ENCODE results near the gene ARHGAP32.
"Not testable (repeated sequence)": the region's sequence is repeated elsewhere in the genome, so short reads cannot be mapped to it uniquely, and the experiment has no call there.

ARHGAP32 gene

DNA sequence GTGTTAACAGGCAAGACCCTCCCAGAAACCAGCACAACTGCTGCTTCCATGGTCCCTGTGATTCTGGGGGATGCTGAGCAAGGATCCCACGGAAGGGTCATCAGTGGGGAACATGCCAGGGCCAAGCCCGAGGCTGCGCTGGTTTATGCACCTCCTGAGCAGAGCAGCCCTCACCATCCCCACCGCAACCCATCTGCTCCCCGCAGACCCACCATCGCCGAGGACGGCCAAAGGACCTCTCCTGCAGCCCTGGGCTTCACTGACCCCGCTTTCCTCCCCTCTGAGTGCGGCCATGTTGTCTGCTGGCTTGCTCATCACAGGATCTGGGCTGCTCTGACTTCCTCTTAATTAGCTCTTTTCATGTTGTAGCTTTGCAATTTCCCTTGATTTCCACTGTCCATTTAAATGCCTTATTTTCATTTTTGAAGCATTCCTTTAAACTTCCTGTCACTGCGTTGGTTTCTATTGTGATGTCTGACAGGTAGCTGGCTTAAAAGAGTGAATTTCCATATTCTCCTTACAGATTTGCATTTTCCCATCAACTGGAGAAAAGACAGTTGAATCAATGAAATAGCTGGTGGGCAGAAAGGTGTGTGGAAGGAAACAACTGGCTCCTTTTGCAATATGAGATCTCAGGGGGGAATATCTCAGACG, 264.3 kb downstream of the ARHGAP32 start:
- no peak for DNase-seq

DNA sequence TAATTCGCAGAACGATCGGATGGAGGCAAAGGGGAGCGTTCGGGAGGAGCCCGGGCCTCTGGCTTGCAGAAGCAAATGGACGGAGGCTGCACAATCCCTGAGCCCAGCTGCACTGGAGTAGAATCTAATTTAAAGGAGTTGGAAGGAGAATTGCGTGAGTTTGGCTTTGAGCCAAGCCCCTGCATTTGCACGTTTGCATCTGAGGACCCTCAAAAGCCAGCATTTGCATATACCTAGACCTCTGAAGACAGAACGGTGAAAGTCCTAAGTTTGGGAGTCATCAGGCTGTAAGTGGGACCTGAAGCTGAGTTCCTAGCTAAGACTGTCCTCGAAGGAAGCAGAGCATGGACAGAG, 265.0 kb downstream of the ARHGAP32 start:
- no peak for DNase-seq

DNA sequence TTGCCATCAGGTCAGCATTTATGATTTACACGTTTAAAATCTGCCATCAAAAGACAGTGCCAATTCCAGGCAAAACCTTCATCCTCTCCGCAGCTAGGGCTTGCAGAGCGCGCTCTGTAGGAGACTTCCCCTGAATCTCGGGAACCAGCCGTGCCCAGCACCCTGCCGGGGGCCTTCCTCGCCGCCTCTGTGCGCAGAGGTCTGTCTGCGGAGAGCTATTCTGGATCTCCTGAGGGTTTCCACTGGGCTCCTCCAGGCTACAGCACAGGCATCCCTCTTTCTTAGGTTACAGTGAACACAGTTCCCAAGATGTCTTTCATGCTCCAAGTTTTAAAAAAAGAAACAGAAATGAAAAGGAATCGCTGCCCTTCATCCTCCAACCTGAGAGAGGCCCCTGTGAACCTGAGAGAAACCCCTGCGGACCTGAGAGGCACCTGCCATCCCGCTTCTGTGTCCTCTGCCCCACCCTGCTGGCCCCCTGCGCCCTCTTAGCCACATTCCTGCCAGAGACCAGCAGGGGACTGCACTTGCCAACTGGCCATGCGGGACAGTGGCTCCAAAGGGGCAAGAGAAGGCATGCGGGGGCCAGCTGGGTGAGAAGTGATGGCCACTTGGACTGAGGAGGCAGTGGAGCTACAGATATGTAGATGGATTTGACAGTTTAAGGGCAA, 265.6 kb downstream of the ARHGAP32 start:
- no peak for DNase-seq

DNA sequence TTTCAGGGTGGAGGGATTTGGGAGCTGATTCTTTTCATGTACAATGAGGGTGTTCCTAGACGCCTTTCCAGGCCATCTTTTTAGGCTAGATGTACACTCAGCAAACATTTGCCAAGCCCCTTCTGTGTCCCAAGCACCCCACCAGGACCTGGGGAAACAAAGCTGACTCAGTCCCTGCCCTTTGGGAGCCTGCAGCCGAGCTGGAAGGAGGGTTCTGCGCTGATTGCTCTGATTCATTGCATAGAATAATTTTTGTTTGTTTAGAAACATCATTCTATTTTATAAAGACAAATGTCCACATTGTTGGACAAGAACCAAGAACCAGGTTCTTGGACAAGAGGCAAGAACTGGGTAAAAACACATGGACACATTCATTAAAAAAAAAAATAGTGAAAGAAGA, 266.1 kb downstream of the ARHGAP32 start:
- DNase-seq = no peak

DNA sequence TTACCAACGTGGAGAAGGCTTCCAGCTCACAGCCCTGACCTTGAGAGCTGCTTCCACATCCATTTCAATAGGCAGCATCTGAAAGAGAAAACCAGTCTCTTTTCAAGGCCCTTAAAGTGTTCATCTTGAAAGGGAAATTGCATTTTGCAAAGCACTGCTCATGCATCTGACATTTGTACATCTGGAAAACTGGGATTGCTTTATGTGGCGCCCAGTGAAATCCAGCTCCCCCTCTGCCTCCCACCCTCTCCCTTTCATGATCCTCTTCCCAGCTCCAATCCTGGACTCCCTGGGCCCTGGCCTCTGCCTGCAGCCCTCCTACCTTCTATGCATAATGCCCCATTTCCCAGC, 266.9 kb downstream of the ARHGAP32 start:
- no peak for DNase-seq

DNA sequence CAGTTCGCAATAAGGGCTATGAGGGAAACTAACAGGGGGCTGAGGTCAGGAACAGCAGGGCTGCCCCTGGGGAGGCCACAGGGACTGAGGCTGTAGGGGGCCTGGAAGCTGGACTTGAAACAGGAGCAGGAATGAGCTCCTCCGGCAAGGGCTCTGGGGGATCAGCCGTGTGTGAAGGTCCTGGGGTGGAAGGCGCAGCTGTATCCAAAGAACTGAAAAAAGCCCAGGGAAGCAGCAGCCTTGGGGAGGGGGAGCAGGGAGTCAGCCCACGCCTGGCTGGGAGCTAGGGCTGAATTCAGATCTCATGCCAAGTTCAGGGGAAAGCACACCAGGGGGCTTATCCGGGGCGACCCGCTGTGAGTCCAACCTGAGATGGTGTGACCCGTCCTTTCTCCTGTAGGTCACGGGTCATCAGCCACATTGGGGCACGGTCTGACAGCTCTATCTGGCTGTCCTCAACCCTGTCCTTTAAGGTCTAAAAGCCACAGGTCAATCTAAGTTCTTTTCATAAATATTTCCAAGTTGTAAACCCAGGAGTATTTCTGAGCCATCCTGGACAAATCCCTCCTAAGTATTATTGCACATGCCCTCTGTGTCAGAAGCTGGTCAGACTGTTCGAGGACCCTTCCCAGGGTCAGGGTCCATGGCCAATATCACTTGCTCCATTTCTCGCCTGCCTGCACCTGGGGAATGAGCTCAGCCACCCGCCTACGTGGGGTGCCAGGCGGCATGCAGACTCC, 267.4 kb downstream of the ARHGAP32 start:
- DNase-seq = no peak

DNA sequence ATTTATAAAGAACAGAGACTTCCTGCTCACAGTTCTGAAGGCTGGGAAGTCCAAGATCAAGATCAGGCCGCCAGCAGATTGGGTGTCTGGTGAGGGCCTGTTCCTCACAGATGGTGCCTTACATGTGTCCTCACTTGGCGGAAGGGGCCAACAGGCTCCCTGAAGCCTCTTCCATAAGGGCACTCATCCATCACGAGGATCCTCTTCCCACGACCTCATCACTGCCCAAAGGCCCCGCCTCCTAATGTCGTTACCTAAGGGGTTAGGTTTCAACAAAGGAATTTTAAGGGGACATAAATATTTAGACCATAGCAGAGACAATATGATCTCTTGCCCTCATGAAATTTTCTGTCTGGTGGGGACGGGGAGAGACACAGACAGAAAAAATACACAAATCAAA, 268.0 kb downstream of the ARHGAP32 start:
- DNase-seq = no peak

DNA sequence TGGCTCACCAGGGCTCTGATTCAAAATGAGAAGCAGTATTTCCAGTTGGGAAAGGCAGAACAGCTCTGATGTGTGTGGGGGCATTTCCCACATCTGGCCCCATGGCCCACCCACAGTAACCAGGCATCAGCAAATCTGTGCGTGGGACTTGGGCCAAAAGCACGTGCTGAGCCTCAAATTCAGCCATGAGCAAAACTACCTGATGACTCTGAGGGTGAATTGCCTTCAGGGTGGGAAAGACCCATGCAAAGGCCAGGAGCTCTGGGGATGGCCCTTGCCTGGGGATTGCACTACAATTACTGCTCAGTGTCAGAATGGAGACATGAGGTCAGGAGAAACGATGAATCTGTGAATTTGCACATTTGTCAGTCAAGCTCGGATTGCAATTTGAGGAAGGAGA, 270.3 kb downstream of the ARHGAP32 start:
- no peak for DNase-seq

DNA sequence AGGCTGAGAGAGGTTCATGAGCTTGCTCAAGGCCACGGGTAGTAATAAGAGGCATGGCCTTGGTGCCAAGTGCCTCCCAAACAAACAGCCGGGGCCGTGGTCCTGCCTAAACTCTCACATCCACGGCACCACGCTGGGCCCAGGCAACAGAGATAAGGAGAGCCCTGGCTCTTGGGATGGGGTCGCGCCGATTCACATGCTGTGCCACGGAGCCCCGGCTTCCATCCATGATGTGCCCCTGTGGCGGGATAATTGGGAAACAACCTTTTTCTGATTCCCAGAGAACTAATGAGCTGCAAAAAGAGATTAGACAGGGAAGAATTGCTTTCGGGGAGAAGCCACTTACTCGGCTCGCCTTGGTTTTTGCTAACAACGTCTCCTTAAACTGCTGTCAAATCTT, 271.5 kb downstream of the ARHGAP32 start:
- DNase-seq = no peak

DNA sequence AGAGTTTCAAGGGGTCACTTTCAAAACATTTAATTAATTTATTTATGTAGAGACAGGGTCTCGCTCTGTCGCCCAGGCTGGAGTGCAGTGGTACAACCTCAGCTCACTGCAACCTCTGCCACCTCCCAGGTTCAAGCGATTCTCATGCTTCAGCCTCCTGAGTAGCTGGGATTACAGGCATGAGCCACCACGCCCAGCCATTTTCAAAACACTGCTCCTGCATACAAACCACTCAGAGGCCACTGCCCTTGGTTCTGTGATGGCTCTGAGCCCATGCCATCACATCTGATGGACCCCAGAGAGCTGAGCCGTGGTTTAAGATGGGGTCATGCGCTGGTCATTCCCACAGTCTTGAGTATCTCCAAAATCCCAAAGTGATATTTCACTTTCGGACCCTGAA, 272.5 kb downstream of the ARHGAP32 start:
- not testable (repeated sequence) for DNase-seq

DNA sequence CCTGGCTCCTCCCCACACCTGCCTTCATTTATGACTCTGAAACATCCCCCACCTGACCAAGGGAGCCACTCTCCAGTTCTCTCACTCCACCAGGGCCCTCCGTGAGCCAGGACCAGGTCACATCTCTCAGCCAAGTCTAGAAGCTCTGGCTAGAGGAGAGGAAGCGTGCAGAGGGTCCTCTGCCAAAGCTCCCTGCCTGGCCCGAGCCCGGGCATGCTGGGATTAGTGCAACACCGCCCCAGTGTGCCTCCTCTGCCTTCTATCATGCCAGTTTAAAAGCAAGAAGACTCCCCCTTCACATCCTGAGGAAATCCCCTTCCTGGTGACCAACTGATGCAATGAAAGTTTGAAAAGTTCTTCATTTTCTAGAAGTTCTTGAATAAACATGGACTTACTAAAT, 272.9 kb downstream of the ARHGAP32 start:
- no peak for DNase-seq

DNA sequence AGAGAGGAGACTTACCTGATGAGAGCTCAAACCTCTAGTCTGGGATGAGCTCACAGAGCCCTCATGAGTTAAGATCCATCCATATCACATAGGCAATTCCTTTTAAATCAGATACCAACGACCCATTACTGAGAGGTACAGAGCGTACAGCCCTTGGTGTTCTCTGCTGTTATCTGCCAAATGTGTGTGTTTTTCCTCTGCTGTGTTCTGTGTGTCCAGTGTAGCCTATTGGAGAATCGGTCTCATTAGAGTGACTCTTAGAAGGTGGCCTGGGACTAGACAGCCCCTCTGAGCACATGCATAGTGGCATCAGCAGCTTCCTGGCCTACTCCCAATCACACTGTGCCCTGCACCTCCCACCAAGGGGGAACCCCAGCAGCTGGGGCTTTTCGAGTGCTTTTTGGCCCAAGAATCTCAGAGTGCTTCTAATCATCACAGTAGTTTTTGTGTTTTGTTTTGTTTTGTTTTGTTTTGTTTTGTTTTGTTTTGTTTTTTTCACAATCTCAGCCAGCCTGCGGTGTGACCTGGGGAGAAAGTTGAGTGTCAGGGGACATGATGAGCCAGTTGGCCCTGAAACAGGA, 274.9 kb downstream of the ARHGAP32 start:
- peak; percentile 1 for DNase-seq

DNA sequence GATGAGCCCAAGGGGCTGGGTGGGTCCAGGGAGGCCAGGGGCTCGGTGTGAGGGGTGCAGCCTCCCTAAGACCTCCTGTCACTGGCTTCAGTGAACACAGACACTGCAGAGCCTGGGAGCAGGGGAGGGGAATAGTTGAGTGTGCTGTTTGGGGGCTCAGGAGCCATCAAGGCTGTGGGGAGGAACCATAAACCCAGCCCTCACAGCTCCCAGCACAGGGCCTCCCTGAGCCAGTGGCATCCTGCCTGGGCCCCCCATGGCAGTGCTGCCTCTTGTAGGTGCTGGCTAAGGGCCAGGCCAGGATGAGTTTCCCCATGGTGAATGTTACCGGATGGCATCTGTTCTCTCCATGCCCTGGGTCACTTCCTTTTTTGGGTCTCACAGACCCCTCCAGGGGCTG, 275.4 kb downstream of the ARHGAP32 start:
- no peak for DNase-seq

DNA sequence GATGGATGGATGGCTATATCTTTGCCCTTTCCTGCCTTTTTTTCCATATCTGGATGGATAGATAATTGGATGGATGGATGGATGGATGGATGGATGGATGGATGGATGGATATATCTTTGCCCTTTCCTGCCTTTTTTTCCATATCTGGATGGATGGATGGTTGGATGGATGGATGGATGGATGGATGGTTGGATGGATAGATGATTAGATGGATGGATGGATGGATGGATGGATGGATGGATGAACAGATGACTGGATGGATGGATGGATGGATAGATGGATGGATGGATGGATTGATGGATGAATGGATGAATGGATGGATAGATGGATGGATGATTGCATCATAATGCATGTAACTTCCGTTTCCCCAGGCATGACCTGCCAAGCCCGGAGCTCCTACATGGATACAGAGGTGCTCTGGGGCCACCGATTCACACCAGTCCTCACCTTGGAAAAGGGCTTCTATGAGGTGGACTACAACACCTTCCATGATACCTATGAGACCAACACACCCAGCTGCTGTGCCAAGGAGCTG, 276.0 kb downstream of the ARHGAP32 start:
- DNase-seq = no peak

DNA sequence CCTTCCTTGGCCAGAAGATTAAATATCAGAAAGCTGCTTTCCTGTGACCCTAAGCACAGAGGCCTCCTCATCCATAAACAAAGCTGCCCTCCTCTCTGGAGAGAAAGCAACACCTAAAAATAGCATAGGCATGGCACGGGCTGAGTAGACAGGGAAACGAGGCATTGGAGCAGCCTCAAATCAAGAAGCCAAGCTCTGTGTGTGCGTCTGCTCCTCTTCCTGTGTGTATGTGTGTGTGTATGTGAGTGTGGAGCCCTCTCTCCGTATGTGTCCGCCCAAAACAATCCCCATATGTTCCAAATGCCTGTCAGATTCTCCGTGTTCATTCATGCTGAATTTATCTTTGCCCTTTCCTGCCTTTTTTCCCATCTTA, 277.0 kb downstream of the ARHGAP32 start:
- no peak for DNase-seq

Measured in activated effector memory CD4-positive, alpha-beta T cell treated with anti-CD3 and anti-CD28 coated beads, Interleukin-2, amount 50 U/mL, for 16 hours (primary cell).